ENCODE measurements around the gene TMEM232. TPM values are rescaled to one million over a fixed set of nuclear protein-coding genes. Genes with fewer than 3 reads are reported as not detected.
"Not testable (repeated sequence)": the region's sequence is repeated elsewhere in the genome, so short reads cannot be mapped to it uniquely, and the experiment has no call there.

The TMEM232 gene
- total RNA-seq, 1 donor from 2014 or later: 1.3 TPM

DNA sequence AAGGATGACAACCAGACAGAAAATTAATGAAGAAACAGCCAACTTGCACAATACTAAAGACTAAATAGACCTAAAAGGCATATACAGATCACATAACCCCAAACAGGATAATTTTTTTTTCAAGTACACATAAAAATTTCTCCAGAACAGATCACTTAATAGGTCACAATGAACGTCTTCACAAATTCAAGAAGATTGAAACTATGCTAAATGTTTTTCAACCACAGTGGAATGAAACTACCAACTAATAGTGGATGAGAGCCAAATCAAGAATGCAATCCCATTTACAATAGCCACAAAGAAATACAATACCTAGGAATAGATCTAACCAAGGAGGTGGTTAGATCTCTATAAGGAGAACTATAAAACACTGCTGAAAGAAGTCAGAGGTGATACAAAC is 145.8 kb downstream of the TMEM232 start:
- no peaks in the 10 kb centered on the region for H3K9me3 Mint-ChIP-seq
- peaks cover 4% of the 10 kb centered on the region for H3K27me3 Mint-ChIP-seq (ENCODE audit: insufficient read depth)
- no peaks in the 10 kb centered on the region for H3K36me3 Mint-ChIP-seq (ENCODE audit: low read depth)
- intact Hi-C loops (cut with micrococcal nuclease): no loop called here
- no peaks in the 10 kb centered on the region for H3K4me1 Mint-ChIP-seq (ENCODE audit: low read depth)
- H3K27ac Mint-ChIP-seq: no peak overlapping the region
- DNase-seq (ENCODE audit: low spot score): no peak
- H3K4me3 Mint-ChIP-seq: no peak overlapping the region

DNA sequence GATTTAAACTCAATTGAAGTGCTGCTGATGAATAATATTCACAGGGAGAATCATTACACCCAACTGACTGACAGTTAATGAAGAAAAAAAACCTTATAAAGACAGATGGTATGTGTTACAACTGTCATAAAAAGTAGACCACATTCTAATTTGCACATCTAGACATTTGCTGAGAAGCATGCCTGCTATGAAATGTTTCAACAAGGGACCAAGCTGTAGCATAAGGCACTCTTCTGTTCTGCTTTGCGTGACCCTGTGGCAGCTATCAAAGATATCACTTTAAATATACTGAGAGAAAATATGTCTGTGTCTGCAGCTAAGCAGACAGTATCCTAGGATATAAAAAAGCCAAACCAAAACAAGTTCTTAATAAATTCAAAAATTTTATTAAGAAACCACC is 153.7 kb downstream of the TMEM232 start:
- Mint-ChIP-seq H3K27me3 (ENCODE audit: insufficient read depth) (no peaks in the 10 kb centered on the region), H3K4me1 (ENCODE audit: low read depth) (no peaks in the 10 kb centered on the region), H3K36me3 (ENCODE audit: low read depth) (no peaks in the 10 kb centered on the region), H3K27ac (no peak overlapping the region), H3K4me3 (no peak overlapping the region), H3K9me3 (no peaks in the 10 kb centered on the region)
- intact Hi-C loops (cut with micrococcal nuclease): no loop called here
- no peak for DNase-seq (ENCODE audit: low spot score)

DNA sequence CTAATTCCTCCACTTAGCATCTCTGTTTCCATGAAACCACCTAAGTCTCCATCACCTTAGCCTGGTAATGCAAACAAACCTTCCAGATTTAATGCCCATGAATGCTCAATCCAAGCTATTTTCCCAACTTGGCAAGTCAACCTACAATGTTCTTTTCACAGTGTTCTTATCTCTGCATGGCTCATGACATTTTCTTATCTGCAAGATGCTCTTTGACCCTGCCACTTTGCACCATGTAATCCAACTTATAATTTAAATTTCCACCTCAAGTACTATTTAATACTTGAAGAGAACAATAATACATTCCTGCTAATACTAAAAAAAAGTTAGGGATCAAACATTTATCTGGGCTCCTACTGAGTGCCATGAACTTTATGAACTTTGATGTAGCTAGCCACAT is 164.3 kb downstream of the TMEM232 start:
- no peaks in the 10 kb centered on the region for H3K36me3 Mint-ChIP-seq (ENCODE audit: low read depth)
- no peak overlapping the region for H3K27ac Mint-ChIP-seq
- H3K27me3 Mint-ChIP-seq (ENCODE audit: insufficient read depth): no peaks in the 10 kb centered on the region
- DNase-seq (ENCODE audit: low spot score): no peak
- intact Hi-C loops (cut with micrococcal nuclease): no loop called here
- H3K9me3 Mint-ChIP-seq: no peaks in the 10 kb centered on the region
- H3K4me3 Mint-ChIP-seq: no peak overlapping the region
- no peaks in the 10 kb centered on the region for H3K4me1 Mint-ChIP-seq (ENCODE audit: low read depth)

DNA sequence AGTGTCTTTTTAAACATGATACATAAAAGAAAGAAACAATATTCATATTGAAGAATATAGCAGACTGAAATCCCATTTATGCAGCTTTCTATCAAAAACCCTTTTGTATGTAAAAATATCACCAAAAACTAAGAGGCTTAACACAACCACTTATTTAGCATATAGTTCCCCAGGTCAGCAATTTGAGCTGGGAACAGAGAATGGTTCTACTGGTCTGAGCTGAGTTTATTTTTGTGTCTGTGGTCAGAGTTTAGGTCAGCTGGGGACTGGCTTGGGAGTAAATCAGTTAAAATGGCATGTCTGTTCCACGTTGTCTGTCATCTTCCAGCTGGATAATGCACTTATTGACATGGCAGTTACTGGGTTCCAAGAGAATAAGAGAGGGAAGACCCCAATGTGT is 165.0 kb downstream of the TMEM232 start:
- Mint-ChIP-seq H3K4me3 (no peak overlapping the region), H3K36me3 (ENCODE audit: low read depth) (no peaks in the 10 kb centered on the region), H3K27ac (no peak overlapping the region), H3K27me3 (ENCODE audit: insufficient read depth) (no peaks in the 10 kb centered on the region), H3K4me1 (ENCODE audit: low read depth) (no peaks in the 10 kb centered on the region), H3K9me3 (no peaks in the 10 kb centered on the region)
- intact Hi-C loops (cut with micrococcal nuclease): no loop called here
- no peak for DNase-seq (ENCODE audit: low spot score)

DNA sequence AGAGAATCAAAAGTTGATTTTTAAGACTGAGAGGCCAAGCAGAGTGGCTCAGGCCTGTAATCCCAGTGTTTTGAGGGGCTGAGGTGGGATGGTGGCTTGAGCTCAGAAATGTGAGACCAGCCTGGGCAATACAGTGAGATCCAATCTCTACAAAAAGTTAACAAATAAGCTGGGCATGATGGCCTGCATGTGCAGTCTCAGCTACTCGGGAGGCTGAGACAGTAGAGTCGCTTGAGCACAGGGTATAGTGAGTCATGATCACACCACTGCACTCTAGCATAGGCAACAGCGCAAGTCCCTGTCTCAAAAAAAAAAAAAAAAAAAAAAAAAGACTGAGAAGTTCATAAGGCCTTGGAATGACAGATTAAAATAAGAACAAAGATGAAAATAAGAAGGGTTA is 177.2 kb downstream of the TMEM232 start:
- Mint-ChIP-seq H3K9me3 (no peaks in the 10 kb centered on the region), H3K36me3 (ENCODE audit: low read depth) (no peaks in the 10 kb centered on the region), H3K27me3 (ENCODE audit: insufficient read depth) (no peaks in the 10 kb centered on the region), H3K27ac (no peak overlapping the region), H3K4me3 (no peak overlapping the region), H3K4me1 (ENCODE audit: low read depth) (no peaks in the 10 kb centered on the region)
- DNase-seq (ENCODE audit: low spot score): no peak
- intact Hi-C loops (cut with micrococcal nuclease): no loop called here

DNA sequence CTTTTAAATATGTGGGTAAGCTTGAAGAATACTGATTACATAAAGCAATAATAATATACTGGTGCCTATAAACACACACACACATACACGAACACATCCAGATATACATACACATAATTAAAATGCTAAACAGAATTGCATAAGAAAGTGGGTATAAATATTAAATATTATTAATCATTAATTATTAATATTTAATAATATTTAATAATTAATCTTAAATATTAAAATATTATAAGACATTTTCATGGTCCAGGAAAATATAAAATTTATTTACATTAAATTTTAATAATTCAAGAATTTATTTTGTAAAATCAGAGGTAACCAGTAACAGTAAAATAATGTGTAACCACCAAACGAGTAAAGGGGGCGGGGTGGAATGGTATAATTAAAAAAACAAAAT is 178.3 kb downstream of the TMEM232 start:
- Mint-ChIP-seq H3K27me3 (ENCODE audit: insufficient read depth) (no peaks in the 10 kb centered on the region), H3K27ac (no peak overlapping the region), H3K4me3 (no peak overlapping the region), H3K36me3 (ENCODE audit: low read depth) (no peaks in the 10 kb centered on the region), H3K9me3 (no peaks in the 10 kb centered on the region), H3K4me1 (ENCODE audit: low read depth) (no peaks in the 10 kb centered on the region)
- intact Hi-C loops (cut with micrococcal nuclease): no loop called here
- no peak for DNase-seq (ENCODE audit: low spot score)

DNA sequence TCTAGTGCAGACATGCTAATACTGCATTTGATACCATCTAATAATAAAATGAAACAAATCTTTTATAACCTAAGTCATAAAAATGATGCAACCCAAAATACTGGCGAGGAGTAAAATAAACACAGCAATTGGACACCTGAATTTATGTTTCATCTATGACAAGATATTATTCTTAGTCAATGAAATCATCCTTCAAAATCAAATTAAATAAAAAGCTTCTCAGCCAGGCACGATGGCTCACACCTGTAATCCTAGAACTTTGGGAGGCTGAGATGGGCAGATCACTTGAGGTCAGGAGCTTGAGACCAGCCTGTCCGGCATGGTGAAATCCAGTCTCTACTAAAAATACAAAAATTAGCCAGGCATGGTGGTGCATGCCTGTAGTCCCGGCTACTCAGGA is 179.0 kb downstream of the TMEM232 start:
- no peak overlapping the region for H3K4me3 Mint-ChIP-seq
- no peak for DNase-seq (ENCODE audit: low spot score)
- no peaks in the 10 kb centered on the region for H3K9me3 Mint-ChIP-seq
- intact Hi-C loops (cut with micrococcal nuclease): no loop called here
- H3K4me1 Mint-ChIP-seq (ENCODE audit: low read depth): no peaks in the 10 kb centered on the region
- no peaks in the 10 kb centered on the region for H3K27me3 Mint-ChIP-seq (ENCODE audit: insufficient read depth)
- no peaks in the 10 kb centered on the region for H3K36me3 Mint-ChIP-seq (ENCODE audit: low read depth)
- no peak overlapping the region for H3K27ac Mint-ChIP-seq

DNA sequence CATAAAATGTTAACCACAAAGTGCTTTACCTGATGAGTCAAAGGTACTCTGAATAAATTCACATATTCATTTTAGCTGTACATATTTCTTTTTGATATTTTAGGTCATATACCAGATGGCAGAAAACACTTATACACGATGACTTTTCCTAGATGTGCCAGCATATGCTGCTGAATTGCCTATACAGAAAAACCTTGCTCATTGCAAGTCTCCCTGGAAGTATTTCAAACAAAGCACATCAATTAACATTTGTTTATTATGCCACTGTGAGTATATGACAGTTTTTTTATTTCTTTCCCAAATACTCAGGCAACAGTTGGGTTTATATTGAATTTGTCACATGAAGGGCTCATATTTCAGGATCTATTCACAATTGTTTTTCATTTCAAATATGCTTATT is 180.8 kb downstream of the TMEM232 start:
- Mint-ChIP-seq H3K36me3 (ENCODE audit: low read depth) (no peaks in the 10 kb centered on the region), H3K4me1 (ENCODE audit: low read depth) (no peaks in the 10 kb centered on the region), H3K4me3 (no peak overlapping the region), H3K27me3 (ENCODE audit: insufficient read depth) (no peaks in the 10 kb centered on the region), H3K9me3 (no peaks in the 10 kb centered on the region), H3K27ac (no peak overlapping the region)
- no peak for DNase-seq (ENCODE audit: low spot score)
- intact Hi-C loops (cut with micrococcal nuclease): no loop called here

DNA sequence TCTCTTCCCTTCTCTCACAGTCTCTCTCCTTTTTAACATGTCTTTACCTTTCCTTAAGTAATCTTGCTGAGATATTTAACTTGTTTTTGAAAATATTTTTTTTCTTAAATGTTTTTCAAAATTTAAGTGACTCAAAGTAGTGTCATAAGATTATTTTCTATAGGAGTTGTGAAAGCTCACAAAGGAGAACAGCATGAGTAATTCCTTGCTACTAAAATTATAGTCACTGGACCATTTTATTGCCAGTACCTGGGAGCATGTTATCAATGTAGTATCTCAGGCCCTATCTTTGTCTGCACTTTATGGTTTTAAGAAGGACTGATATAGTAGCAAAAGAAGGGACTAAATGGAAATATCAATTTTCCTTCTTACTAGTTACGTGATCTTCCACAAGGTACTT is 181.9 kb downstream of the TMEM232 start:
- Mint-ChIP-seq H3K36me3 (ENCODE audit: low read depth) (no peaks in the 10 kb centered on the region), H3K4me1 (ENCODE audit: low read depth) (no peaks in the 10 kb centered on the region), H3K27ac (no peak overlapping the region), H3K9me3 (no peaks in the 10 kb centered on the region), H3K4me3 (no peak overlapping the region), H3K27me3 (ENCODE audit: insufficient read depth) (no peaks in the 10 kb centered on the region)
- no peak for DNase-seq (ENCODE audit: low spot score)
- intact Hi-C loops (cut with micrococcal nuclease): no loop called here

DNA sequence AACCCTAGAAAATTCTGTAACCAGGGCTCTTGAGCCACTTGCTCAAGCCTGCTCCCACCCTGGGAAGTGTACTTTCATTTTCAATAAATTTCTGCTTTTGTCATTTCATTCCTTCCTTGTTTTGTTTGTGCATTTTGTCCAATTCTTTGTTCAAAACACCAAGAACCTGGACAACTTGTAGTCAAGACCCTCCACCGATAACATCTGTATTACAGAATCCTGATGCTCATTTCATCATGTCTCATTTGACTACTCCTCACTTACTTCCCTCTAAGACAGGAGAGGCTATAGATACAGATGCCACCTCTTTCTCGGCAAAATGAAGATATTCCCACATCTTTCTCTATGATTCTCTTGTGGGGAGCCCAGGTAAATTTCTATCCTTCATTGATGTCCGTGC is 183.5 kb downstream of the TMEM232 start:
- Mint-ChIP-seq H3K36me3 (ENCODE audit: low read depth) (no peaks in the 10 kb centered on the region), H3K27ac (no peak overlapping the region), H3K4me3 (no peak overlapping the region), H3K27me3 (ENCODE audit: insufficient read depth) (no peaks in the 10 kb centered on the region), H3K9me3 (no peaks in the 10 kb centered on the region), H3K4me1 (ENCODE audit: low read depth) (no peaks in the 10 kb centered on the region)
- no peak for DNase-seq (ENCODE audit: low spot score)
- intact Hi-C loops (cut with micrococcal nuclease): no loop called here

DNA sequence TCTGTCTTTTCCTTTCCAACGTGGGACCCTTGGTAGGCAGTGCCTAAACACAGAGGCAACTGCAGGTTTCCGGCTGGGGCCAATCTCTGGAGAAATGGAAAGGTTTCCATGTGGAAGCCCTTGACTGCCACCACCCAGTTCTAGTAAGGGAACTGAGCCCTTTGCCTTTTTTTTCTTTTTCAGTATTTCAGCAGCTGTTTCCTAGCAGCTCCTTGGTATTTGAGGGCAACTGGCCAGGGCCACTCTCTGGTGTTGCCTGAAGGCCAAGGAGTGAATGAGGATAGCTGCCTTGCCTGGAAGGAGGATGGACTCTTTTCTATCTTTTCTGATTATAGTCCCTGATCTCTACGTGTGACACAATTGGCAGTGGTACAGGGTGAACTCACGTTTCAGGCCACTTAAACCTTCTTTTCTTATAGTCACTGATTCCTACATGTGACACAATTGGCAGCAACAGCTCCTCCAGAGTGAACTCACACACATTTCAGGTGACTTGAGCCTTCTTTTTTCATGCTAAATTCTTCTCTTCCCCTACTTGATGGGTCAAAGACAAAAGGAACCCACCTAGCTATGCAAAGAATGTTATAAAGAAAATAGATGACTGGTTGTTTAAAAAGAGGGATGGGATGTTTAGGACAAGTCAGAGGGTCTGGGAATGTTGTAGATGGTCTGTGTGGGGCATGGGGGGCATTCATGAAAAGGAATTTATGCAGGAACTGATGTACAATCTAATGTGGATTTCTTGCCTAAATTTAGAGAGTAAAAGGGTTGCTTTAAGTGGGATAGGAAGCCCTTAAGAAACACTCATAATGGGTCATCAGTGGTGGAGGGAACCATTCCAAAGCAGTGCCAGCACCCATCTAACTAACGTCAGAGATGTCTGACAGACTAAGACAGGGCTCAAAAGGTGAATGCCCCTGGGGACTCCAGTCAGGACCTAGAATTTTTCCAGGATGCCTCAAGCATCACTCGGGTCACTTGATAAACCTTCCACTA is 190.1 kb downstream of the TMEM232 start:
- no peak for DNase-seq (ENCODE audit: low spot score)
- H3K36me3 Mint-ChIP-seq (ENCODE audit: low read depth): no peaks in the 10 kb centered on the region
- H3K27ac Mint-ChIP-seq: no peak overlapping the region
- no peaks in the 10 kb centered on the region for H3K27me3 Mint-ChIP-seq (ENCODE audit: insufficient read depth)
- intact Hi-C loops (cut with micrococcal nuclease): no loop called here
- H3K4me1 Mint-ChIP-seq (ENCODE audit: low read depth): no peaks in the 10 kb centered on the region
- H3K9me3 Mint-ChIP-seq: no peaks in the 10 kb centered on the region
- H3K4me3 Mint-ChIP-seq: no peak overlapping the region

DNA sequence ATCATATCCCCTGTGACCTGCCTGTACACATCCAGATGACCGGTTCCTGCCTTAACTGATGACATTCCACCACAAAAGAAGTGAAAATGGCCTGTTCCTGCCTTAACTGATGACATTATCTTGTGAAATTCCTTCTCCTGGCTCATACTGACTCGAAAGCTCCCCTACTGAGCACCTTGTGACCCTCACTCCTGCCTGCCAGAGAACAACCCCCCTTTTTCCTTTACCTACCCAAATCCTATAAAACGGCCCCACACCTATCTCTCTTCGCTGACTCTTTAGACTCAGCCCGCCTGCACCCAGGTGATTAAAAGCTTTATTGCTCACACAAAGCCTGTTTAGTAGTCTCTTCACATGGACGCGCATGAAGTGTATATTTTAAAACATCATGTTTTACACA is 191.3 kb downstream of the TMEM232 start:
- intact Hi-C loops (cut with micrococcal nuclease); H3K27me3 Mint-ChIP-seq (ENCODE audit: insufficient read depth); H3K9me3 Mint-ChIP-seq; H3K4me3 Mint-ChIP-seq; H3K36me3 Mint-ChIP-seq (ENCODE audit: low read depth); DNase-seq (ENCODE audit: low spot score); H3K4me1 Mint-ChIP-seq (ENCODE audit: low read depth); H3K27ac Mint-ChIP-seq: not testable (repeated sequence)

DNA sequence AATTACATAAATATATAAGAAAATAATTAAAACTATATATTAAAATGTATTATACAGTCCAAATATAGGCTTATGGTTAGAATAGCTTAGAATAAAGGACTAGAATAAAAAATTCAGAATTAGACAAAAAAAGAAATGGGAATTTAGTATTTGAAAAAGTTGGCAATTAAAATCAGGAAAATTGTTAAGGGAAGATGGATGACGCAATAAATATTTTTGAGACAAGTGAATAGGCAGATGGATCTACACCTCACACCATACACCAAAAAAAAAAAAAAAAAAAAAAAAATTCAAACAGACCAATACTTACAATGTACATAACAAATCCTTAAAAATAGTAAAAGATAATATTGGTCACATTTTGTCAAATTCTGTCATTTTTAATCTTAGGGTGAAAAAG is 200.7 kb downstream of the TMEM232 start:
- Mint-ChIP-seq H3K4me3 (no peak overlapping the region), H3K36me3 (ENCODE audit: low read depth) (no peaks in the 10 kb centered on the region), H3K9me3 (no peaks in the 10 kb centered on the region), H3K27me3 (ENCODE audit: insufficient read depth) (no peaks in the 10 kb centered on the region), H3K27ac (no peak overlapping the region), H3K4me1 (ENCODE audit: low read depth) (no peaks in the 10 kb centered on the region)
- DNase-seq (ENCODE audit: low spot score): no peak
- intact Hi-C loops (cut with micrococcal nuclease): no loop called here

DNA sequence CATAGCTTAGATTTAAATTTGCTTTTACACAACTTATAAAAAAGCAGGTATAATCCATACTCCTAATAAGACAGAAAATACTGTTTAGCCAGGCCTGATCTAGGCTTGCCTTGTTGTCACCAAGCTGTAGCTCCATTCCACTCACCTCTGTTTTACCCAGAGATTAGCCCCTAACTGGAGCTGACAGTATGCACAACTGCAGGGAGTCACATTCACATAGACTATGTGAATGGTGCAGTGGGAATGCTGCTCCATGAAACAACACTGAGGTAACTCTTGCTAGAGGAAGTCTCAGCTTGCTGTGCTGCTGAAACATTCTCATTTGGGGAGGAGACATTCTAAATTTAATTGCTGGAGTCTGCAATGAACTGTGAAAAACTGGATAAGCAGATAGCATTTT is 209.1 kb downstream of the TMEM232 start:
- Mint-ChIP-seq H3K9me3 (no peaks in the 10 kb centered on the region), H3K36me3 (ENCODE audit: low read depth) (no peaks in the 10 kb centered on the region), H3K27me3 (ENCODE audit: insufficient read depth) (peaks cover 2% of the 10 kb centered on the region), H3K4me3 (no peak overlapping the region), H3K27ac (no peak overlapping the region), H3K4me1 (ENCODE audit: low read depth) (no peaks in the 10 kb centered on the region)
- no peak for DNase-seq (ENCODE audit: low spot score)
- intact Hi-C loops (cut with micrococcal nuclease): no loop called here
